ENCODE data around the gene SPATA33. TPM values are rescaled to one million over a fixed set of nuclear protein-coding genes. Genes with fewer than 3 reads are reported as not detected.

SPATA33 gene
- total RNA-seq, 1 experiment from 2014 or later: 17.4 TPM

DNA sequence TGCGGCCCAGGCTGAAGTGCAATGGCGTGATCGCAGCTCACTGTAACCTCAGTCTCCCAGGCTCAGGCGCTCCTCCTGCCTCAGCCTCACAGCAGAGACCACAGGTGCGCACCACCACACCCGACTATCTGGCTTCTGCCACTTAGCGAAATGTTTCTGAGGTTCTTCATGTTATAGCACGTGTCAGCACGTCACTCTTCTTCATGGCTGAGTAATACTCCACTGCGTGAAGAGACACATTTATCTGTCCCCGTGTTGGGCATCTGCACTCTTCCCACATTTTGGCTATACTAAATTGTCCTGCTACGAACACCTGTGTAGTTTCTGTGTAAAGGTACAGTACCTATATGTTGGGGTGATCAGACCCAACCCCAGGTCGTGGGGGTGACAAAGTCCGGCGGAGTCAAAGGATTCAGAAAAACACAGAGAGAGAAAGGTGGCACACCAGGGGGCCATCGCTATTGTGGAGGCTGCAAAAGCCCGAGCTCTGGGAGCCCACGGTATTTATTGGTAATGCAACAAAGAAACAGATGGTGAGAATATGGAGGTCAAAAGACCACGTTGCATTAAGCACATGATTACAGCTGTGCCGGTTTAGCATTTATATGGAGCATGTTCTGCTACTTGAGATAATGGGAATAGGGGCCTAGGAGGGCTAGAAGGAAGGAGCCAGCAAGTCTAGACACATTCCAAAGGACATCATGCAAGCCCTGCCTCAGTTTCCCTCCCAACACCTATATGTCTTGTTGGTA, 45.0 kb upstream of the SPATA33 start:
- no CpG with 5 or more reads among the region's 20 CpGs for WGBS (ENCODE audit: extremely low coverage, insufficient read length, low lambda C conversion rate)
- Histone ChIP-seq H2AFZ (ENCODE audit: low read length) (no peak overlapping the region), H4K5ac (ENCODE audit: insufficient read length, low read depth, low read length) (no peak overlapping the region), H3K4ac (ENCODE audit: low read depth, low read length) (no peak overlapping the region), H3K56ac (ENCODE audit: insufficient read length, low read depth, low read length) (no peak overlapping the region), H2BK20ac (ENCODE audit: low read depth, low read length, poor library complexity, severe bottlenecking) (no peak overlapping the region), H2AK5ac (ENCODE audit: insufficient read length, low read length) (no peak overlapping the region), H3K9ac (ENCODE audit: extremely low read depth, insufficient read length, low read length) (no peak overlapping the region), H3K79me2 (ENCODE audit: insufficient read depth, low read length) (no peaks in the 10 kb centered on the region), H3K9me3 (ENCODE audit: control insufficient read depth, low read depth, low read length) (no peaks in the 10 kb centered on the region), H3K79me1 (ENCODE audit: insufficient read depth, low read depth, low read length, poor library complexity, severe bottlenecking) (no peaks in the 10 kb centered on the region), H3K23me2 (ENCODE audit: insufficient read length, low read depth, low read length, poor library complexity, severe bottlenecking) (peaks cover 2% of the 10 kb centered on the region), H2BK120ac (ENCODE audit: low read depth, low read length, poor library complexity, severe bottlenecking) (no peak overlapping the region), H2BK5ac (ENCODE audit: insufficient read length, low read length) (no peak overlapping the region), H3T11ph (ENCODE audit: low read length) (no peak overlapping the region), H3K4me2 (ENCODE audit: insufficient read depth, insufficient read length, low read length) (no peak overlapping the region), H2BK12ac (ENCODE audit: insufficient read length, low read depth, low read length) (no peak overlapping the region), H3K18ac (ENCODE audit: insufficient read length, low read depth, low read length) (no peak overlapping the region), H3K23ac (ENCODE audit: insufficient read length, low read depth, low read length) (no peak overlapping the region), H3K27me3 (ENCODE audit: insufficient read depth, low read length) (no peaks in the 10 kb centered on the region), H4K20me1 (ENCODE audit: control insufficient read depth, insufficient read depth, insufficient read length) (no peaks in the 10 kb centered on the region), H3K14ac (ENCODE audit: insufficient read depth, low read length) (no peak overlapping the region), H4K8ac (replicated peaks; ENCODE audit: insufficient read length, low read depth, low read length) (no peak overlapping the region), H2BK15ac (ENCODE audit: low read depth, low read length) (no peak overlapping the region), H3K27ac (ENCODE audit: insufficient read length, low read depth, low read length) (no peak overlapping the region), H3K4me1 (ENCODE audit: insufficient read depth, low read length) (no peaks in the 10 kb centered on the region; the same call in 1 of the 2 replicates), H4K91ac (ENCODE audit: insufficient read length, low read depth, low read length) (no peak overlapping the region)
- Mint-ChIP-seq H3K9me3 (peaks cover 0 to 2% of the 10 kb centered on the region in 2 experiments; a peak in 1 of 5 replicates), H3K4me3 (peak overlapping the region in 1 of 2 experiments; percentile 65; a peak in 1 of 5 replicates), H3K4me1 (peaks cover 6 to 14% of the 10 kb centered on the region in 2 experiments), H3K36me3 (ENCODE audit: insufficient read depth in 1 of 3, low read depth in 3 of 3) (peaks cover 0 to 5% (median 3%) of the 10 kb centered on the region in 3 experiments; a peak in 3 of 7 replicates), H3K27me3 (ENCODE audit: low read depth) (peaks cover 3% of the 10 kb centered on the region), H3K27ac (no peak overlapping the region; a peak in 1 of 7 replicates)
- TF ChIP-seq, protein P1, sequence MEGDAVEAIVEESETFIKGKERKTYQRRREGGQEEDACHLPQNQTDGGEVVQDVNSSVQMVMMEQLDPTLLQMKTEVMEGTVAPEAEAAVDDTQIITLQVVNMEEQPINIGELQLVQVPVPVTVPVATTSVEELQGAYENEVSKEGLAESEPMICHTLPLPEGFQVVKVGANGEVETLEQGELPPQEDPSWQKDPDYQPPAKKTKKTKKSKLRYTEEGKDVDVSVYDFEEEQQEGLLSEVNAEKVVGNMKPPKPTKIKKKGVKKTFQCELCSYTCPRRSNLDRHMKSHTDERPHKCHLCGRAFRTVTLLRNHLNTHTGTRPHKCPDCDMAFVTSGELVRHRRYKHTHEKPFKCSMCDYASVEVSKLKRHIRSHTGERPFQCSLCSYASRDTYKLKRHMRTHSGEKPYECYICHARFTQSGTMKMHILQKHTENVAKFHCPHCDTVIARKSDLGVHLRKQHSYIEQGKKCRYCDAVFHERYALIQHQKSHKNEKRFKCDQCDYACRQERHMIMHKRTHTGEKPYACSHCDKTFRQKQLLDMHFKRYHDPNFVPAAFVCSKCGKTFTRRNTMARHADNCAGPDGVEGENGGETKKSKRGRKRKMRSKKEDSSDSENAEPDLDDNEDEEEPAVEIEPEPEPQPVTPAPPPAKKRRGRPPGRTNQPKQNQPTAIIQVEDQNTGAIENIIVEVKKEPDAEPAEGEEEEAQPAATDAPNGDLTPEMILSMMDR (conservative IDR thresholded peaks at IDR 0.05): no peak
- no peak for DNase-seq
